Stimulated activated CD8-positive, alpha-beta memory T cell treated with anti-CD3 and anti-CD28 coated beads, Interleukin-15, amount 100 ng/mL, for 24 hours (primary cell): ENCODE measurements around the gene P2RX2.

Source experiments
- DNase-seq: peaks from one replicate; pipeline ENCODE4 v3.0.0-alpha.2; 2020; ENCODE audit warnings: low read depth

Gene P2RX2

DNA sequence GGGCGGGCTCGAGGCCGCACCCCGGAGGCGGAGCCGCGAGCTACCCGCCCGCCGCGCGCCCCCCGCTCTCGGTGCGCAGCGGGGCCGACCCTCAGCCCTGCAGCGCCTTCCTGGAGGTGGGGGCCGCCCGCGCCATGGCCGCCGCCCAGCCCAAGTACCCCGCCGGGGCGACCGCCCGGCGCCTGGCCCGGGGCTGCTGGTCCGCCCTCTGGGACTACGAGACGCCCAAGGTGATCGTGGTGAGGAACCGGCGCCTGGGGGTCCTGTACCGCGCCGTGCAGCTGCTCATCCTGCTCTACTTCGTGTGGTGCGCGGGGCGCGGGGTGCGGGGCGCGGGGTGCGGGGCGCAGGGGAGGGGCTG lies at the start of gene P2RX2:
P2RX2 (plus strand) TSS at position 94 of the 361 bp plus-strand sequence; CDS start at position 135, 41 bp downstream.
- DNase-seq, result no peak

DNA sequence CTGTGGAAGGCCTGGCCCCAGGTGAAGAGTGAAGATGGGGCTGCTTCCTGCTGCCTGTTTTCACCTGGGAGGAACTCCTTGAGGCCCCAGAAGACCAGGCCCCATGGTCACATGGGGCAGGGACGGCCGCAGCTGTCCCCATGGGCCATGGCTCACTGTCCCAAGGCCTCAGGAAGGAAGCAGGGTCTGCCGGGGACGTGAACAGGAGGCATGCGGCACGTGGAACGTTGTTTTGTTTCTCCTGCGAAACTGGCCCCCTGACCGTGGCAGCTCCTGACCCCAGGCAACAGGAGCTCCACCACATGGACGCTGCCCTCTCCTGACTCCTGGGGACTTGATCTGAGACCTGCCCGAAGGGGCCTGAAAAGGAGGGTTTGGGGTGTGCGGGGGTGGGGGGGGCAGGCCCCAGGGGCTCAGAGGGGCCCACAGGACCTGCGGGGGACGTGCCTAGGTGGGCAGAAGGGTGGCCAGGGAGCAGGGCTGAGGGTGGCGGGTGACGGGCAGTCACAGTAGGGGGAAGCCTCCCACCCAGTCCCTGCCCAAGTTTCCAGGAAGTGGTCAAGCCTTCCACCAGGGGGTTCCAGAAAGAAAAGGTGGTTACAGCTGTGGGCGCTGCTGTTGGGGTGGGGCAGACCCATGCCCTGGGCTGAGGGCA lies 49.6 kb upstream of the P2RX2 start:
- no peak for DNase-seq

DNA sequence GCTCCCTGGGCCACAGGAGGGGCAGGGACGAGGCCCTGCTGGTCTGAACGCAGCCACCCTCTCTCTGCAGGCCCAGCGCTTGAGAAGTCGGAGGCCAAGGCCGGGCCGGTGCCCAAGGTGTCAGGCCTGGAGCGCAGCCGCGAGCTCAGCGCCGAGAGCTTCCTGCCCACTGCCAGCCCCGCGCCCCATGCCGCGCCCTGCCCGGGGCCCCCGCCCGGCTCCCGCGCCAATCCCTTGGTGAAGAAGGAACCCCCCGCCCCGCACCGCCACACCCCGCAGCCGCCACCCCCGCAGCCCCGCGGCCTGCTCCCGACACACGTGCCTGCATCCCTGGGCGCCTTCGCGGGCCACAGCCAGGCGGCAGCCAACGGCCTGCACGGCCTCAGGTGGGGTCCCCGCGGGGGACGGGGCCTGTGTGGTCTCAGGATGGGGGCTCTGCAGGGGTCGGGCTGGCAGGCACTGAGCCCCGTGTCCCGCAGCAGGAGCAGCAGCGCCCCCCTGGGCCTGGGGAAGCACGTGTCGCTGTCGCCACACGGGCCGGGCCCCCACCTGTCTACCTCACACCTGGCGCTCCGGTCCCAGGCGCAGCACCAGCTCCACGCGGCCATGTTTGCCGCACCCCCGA lies 48.6 kb upstream of the P2RX2 start:
- DNase-seq, result no peak

DNA sequence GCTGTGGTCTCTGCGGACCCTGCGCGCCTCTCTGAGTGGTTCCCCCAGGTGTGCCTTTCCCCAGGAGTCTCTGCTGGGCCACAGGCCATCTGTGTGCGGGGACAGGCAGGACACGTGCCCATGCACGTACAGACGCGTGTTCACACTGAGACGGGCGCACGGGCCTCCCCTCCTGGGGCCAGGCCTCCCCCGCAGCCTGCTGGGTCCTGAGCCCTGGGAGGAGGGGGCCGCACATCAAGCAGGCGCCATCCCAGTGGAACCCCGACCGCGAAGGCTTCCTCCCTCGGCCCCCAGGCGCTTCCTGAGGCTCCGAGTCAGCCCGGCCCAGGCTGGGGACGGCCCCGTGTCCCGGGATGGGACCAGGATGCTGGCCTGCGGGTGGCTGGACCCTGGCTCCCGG lies 47.9 kb upstream of the P2RX2 start:
- DNase-seq, result no peak

- DNase-seq, result no peak
Observed at GRCh38 chr12:132571051-132571450, 47.5 kb upstream of the P2RX2 start.

- no peak for DNase-seq
Observed at GRCh38 chr12:132571598-132571997, 47.0 kb upstream of the P2RX2 start.

- DNase-seq, result no peak
Observed at GRCh38 chr12:132572106-132572505, 46.5 kb upstream of the P2RX2 start.

DNA sequence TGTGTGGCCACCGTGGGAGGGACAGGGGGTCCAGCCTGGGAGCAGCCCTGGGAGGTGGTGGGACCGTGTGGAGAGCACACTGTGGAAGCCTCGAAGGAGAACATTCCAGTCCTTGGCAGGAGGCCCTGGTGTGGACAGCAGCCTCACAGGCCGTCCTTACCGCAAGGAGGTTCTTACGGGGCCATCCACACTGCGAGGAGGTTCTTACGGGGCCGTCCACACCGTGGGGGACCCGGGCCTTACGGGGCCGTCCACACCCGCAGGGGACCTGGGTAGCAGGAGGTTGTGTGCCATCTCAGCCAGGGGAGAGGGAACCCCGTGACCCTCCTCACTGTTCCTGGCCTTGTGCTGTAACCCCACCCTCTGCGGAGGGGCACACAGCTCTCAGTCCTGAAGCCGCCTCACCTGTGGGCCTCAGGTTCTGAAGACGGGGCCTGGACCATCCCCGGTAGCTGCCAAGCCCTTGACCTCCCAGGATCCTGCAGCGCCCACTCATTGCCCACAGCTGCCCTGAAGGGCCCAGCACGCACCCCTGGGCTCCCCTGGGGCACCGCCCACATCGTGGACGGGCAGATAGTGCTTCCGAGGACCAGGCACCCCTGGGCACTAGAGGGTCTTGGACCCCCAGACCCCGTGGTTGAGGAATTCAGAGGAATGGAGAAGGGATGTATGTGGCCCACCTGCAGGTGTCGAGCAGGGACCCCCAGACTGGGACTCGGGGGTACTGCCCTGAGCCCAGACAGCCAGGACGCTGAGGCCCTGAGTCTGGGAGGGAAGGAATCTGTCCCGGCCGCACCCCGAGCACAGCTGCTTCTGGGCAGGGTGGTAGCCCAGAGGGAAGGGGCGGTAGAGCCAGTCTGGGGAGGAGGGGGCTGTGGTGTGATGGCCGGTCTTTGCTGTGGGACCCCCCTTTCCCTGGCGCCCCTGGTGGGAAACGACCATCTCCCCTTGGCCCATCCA lies 45.5 kb upstream of the P2RX2 start:
- no peak for DNase-seq

GRCh38 chr12:132574271-132574996 lies 44.1 kb upstream of the P2RX2 start:
- no peak for DNase-seq

DNA sequence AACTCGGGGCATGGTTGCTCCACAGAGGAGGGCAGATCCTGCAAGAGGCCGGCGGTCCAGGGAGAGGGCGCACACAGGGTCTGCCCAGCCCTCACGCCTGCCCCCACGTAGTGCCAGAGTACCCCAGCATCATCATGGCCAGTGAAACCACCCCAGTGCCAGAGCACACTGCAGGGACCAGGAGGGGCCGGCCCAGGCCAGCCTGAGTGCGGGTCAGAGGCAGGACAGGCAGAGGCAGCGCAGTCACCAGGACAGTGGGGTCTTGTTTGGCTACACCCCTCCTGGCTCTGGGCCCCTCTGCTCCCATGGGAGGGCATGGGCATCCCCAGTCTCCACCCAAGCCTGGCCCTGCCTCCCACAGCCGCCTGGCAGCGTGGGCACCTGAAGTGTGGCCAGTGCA lies 42.9 kb upstream of the P2RX2 start:
- DNase-seq, result no peak

DNA sequence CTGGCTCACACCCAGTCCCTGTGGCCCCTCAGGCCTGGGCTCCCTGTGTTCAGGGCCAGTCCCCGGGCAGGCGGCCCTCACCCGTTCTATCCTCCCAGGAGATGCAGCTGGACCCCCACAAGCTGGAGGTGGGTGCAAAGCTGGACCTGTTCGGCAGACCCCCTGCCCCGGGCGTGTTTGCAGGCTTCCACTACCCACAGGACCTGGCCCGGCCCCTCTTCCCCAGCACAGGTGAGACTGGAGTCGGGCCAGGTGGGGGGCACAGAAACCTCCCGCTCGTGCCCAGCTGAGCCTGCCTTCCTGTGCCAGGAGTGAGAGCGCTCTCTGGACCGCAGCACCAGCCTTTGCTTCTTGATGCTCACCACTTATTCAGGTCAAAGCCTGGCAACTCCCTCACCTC lies 41.9 kb upstream of the P2RX2 start:
- DNase-seq, result no peak

GRCh38 chr12:132577191-132577920 lies 41.2 kb upstream of the P2RX2 start:
- DNase-seq, result no peak

- no peak for DNase-seq
Observed at GRCh38 chr12:132578118-132578517, 40.5 kb upstream of the P2RX2 start.

GRCh38 chr12:132578826-132579225 lies 39.8 kb upstream of the P2RX2 start:
- DNase-seq, result no peak

GRCh38 chr12:132579744-132580143 lies 38.8 kb upstream of the P2RX2 start:
- DNase-seq, result no peak

- no peak for DNase-seq
Observed at GRCh38 chr12:132580701-132581292, 37.8 kb upstream of the P2RX2 start.

DNA sequence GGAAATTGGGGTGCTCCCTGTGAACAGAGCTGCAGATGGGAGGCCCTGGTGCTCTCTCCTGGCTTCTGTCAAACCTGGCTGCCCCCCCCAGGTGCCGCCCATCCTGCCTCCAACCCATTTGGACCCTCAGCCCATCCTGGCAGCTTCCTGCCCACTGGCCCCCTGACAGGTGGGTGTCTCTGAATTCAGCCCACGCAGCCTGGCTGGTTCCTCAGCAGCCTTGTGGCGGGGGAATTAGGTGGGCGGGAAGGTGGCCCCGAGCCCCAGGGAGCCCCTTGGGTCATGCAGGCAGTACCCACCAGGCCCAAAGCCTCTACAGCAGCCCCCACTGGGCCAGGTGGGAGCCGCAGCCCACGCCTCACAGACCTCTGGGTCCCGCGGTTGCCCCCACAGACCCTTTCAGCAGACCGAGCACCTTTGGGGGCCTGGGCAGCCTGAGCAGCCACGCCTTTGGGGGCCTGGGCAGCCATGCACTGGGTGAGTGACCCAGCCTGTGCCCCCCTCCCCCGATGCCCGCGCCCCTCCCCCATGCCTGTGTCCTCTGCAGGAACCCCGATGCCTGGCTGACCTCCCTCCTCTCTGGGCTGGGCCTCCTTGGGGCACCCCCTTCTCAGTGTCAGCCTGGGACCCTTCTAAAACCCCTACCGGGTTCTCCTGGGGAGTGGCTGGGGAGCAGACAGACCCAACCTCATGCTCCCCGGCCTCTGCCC lies 37.1 kb upstream of the P2RX2 start:
- no peak for DNase-seq

GRCh38 chr12:132582058-132582420 lies 36.5 kb upstream of the P2RX2 start:
- no peak for DNase-seq

- DNase-seq, result no peak
Observed at GRCh38 chr12:132582582-132583410, 35.8 kb upstream of the P2RX2 start.

DNA sequence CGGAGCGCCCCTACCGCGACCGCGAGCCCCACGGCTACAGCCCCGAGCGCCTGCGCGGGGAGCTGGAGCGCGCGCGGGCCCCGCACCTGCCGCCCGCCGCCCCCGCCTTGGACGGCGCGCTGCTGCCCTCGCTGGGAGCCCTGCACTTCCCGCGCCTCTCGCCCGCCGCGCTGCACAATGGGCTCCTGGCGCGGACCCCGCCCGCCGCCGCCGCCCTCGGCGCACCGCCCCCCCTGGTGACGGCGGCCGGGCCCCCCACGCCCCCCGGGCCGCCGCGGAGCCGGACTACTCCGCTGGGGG lies 35.2 kb upstream of the P2RX2 start:
- DNase-seq, result no peak
